ENCODE data around the gene KRTAP4-5.
"Not testable (repeated sequence)": the region's sequence is repeated elsewhere in the genome, so short reads cannot be mapped to it uniquely, and the experiment has no call there.

Gene KRTAP4-5

GRCh38 chr17:41105347-41105746 lies 44.3 kb downstream of the KRTAP4-5 start, which contains the start of gene KRTAP4-9:
Gene KRTAP4-9, plus strand, starts transcription at chr17:41105389. Its CDS starts 0 bp downstream, at chr17:41105389.
- H3K27ac Mint-ChIP-seq: not testable (repeated sequence)

GRCh38 chr17:41104386-41105038 lies 45.1 kb downstream of the KRTAP4-5 start:
- H3K36me3 Mint-ChIP-seq (ENCODE audit: low read depth); H3K4me1 Mint-ChIP-seq (ENCODE audit: low read depth); H3K9me3 Mint-ChIP-seq; H3K27ac Mint-ChIP-seq; H3K27me3 Mint-ChIP-seq (ENCODE audit: low read depth); H3K4me3 Mint-ChIP-seq: not testable (repeated sequence)

More at GRCh38 chr17:41105347-41105746, 44.3 kb downstream of the KRTAP4-5 start, which contains the start of gene KRTAP4-9:
- H3K27me3 Mint-ChIP-seq (ENCODE audit: low read depth); H3K9me3 Mint-ChIP-seq; H3K36me3 Mint-ChIP-seq (ENCODE audit: low read depth); H3K4me1 Mint-ChIP-seq (ENCODE audit: low read depth); H3K4me3 Mint-ChIP-seq: not testable (repeated sequence)

GRCh38 chr17:41103896-41104295 lies 45.7 kb downstream of the KRTAP4-5 start:
- Mint-ChIP-seq H3K36me3 (ENCODE audit: low read depth) (no peaks in the 10 kb centered on the region), H3K27ac (no peak overlapping the region), H3K4me1 (ENCODE audit: low read depth) (no peaks in the 10 kb centered on the region), H3K27me3 (ENCODE audit: low read depth) (peaks cover 3% of the 10 kb centered on the region), H3K4me3 (no peak overlapping the region), H3K9me3 (no peaks in the 10 kb centered on the region)

GRCh38 chr17:41101586-41102259 lies 47.9 kb downstream of the KRTAP4-5 start, which contains the start of gene KRTAP4-16:
Gene KRTAP4-16, minus strand, starts transcription at chr17:41102209. Its CDS starts 0 bp downstream, at chr17:41102209.
- Mint-ChIP-seq H3K9me3 (no peaks in the 10 kb centered on the region), H3K4me3 (no peak within 1 kb of the TSS), H3K27ac (no peak within 1 kb of the TSS), H3K27me3 (ENCODE audit: low read depth) (peaks cover 3% of the 10 kb centered on the region), H3K4me1 (ENCODE audit: low read depth) (no peaks in the 10 kb centered on the region), H3K36me3 (ENCODE audit: low read depth) (no peaks in the 10 kb centered on the region)

GRCh38 chr17:41099682-41100480 lies 49.7 kb downstream of the KRTAP4-5 start:
- H3K27me3 Mint-ChIP-seq (ENCODE audit: low read depth); H3K4me3 Mint-ChIP-seq; H3K36me3 Mint-ChIP-seq (ENCODE audit: low read depth); H3K27ac Mint-ChIP-seq; H3K4me1 Mint-ChIP-seq (ENCODE audit: low read depth); H3K9me3 Mint-ChIP-seq: not testable (repeated sequence)

Data from T-helper 1 cell treated with Interleukin-12 subunit alpha and Interleukin-12 subunit beta and Interleukin-4 antibody, amounts not matched to agents 30 μg/mL and 1 μg/mL, for 36 hours (primary cell).